CMK (cell line): ENCODE data around the gene GPA33.

Experiments
- DNase-seq: peaks from one replicate; pipeline ENCODE4 v3.0.0-alpha.2; 2010; ENCODE audit warnings: low read depth

GPA33 gene

GRCh38 chr1:167086033-167086432, 4.1 kb downstream of the GPA33 start:
- no peak for DNase-seq

GRCh38 chr1:167084757-167085156, 5.4 kb downstream of the GPA33 start:
- no peak for DNase-seq

GRCh38 chr1:167083871-167084270, 6.3 kb downstream of the GPA33 start:
- no peak for DNase-seq

GRCh38 chr1:167083066-167083665, 7.0 kb downstream of the GPA33 start:
- no peak for DNase-seq

GRCh38 chr1:167082511-167083027, 7.6 kb downstream of the GPA33 start:
- no peak for DNase-seq

- DNase-seq, result no peak
Observed at GRCh38 chr1:167081594-167082156, 8.5 kb downstream of the GPA33 start.

GRCh38 chr1:167077868-167078210, 12.3 kb downstream of the GPA33 start:
- no peak for DNase-seq

- DNase-seq, result no peak
Observed at GRCh38 chr1:167077128-167077867, 12.9 kb downstream of the GPA33 start.

GRCh38 chr1:167076136-167076710, 14.0 kb downstream of the GPA33 start:
- DNase-seq, result no peak

- no peak for DNase-seq
Observed at GRCh38 chr1:167071286-167071685, 18.9 kb downstream of the GPA33 start.

GRCh38 chr1:167068761-167069160, 21.4 kb downstream of the GPA33 start:
- DNase-seq, result no peak

- no peak for DNase-seq
Observed at GRCh38 chr1:167067904-167068303, 22.3 kb downstream of the GPA33 start.

- no peak for DNase-seq
Observed at GRCh38 chr1:167066333-167067122, 23.6 kb downstream of the GPA33 start.

- DNase-seq, result no peak
Observed at GRCh38 chr1:167065471-167065870, 24.7 kb downstream of the GPA33 start.

GRCh38 chr1:167064621-167065020, 25.6 kb downstream of the GPA33 start:
- peak; percentile 65 for DNase-seq

- no peak for DNase-seq
Observed at GRCh38 chr1:167061073-167061464, 29.1 kb downstream of the GPA33 start.

GRCh38 chr1:167060141-167061072, 29.8 kb downstream of the GPA33 start:
- no peak for DNase-seq

GRCh38 chr1:167059809-167060107, 30.4 kb downstream of the GPA33 start:
- no peak for DNase-seq

- no peak for DNase-seq
Observed at GRCh38 chr1:167059045-167059808, 30.9 kb downstream of the GPA33 start.

- no peak for DNase-seq
Observed at GRCh38 chr1:167057241-167057688, 32.9 kb downstream of the GPA33 start.
